ENCODE data around the gene URI1.

- TF ChIP-seq CTCF (IDR thresholded peaks at IDR 0.05) (no peak), POLR2A (IDR thresholded peaks at IDR 0.05) (no peak), EP300 (IDR thresholded peaks at IDR 0.05) (no peak), POLR2AphosphoS5 (IDR thresholded peaks at IDR 0.05) (no peak)
Measured at GRCh38 chr19:29952177-29952576, 10.1 kb downstream of the URI1 start.
